HG02588 (cell line): ENCODE results near the gene ZNF69.
"Not testable (repeated sequence)": the region's sequence is repeated elsewhere in the genome, so short reads cannot be mapped to it uniquely, and the experiment has no call there.

Source experiments
- ATAC-seq: cut with Tn5 transposase; IDR thresholded peaks from one replicate; pipeline ENCODE4 v1.9.1; 2021; ENCODE audit warnings: mild to moderate bottlenecking, moderate library complexity; ENCODE audit not compliant: unreplicated experiment

ZNF69 gene

DNA sequence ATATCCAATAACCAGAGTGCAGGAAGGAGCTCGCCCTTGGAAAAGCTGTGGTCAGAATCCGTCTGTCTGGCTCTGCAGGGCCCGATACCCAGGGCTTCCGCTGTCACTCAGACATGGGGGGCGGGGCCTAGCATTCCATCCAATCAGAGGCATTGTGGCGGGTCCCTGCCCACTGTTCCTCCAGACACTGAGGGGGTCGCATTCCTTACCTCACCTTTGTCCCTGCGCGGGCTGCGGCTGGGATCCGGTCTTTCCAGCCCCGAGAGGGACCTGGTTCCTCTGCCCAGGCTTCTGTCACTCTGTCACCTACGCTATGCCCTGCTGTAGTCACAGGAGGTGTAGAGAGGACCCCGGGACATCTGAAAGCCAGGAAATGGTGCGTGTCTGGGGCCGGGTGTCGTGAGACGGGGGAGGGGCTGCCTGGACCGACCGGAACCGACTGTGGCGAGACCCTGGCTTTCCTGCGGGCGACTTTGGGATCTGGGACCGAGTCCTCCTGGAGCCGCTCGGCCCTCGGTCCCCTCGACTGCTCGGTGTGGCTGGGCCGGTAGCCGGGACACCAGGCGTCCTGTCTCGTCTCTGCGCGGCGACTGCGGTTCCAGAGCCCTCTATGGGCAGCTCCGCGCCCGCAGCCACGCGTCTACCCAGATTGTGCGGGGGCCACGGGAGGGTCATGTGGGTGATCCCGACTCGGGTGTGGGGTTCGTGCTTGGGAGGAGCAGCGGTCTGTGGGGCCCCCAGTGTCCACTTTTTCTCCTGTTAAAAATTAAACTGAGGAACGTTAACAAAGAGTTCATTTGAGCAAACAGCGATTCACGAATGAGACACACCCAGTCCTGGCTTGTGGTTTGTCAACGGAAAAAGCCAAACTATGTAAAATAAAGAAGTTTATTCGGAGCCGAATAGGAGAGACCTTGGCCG lies at the start of gene ZNF69:
ZNF69 (plus strand) TSS at position 172 of the 921 bp plus-strand sequence; CDS start at position 314, 142 bp downstream.
- ATAC-seq = peak; percentile 63

DNA sequence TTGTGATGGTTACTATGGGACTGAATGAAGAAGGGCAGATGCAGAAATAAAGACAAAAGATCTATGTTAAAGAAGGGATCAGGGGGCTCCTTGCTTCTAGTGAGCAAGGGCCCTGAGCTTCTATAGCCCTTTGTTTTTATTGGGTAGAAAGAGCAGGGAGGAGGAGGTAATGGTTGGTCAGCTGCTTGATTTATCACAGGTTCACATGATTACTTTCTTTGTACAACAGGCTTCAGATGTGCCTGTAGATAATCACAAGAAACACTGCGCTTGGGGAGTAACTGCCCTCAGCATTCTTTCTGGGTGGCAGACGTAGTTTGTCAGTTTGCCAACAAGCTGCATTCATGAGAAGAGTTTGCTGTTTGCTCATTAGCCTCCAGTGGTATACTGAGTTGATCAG lies 43.9 kb upstream of the ZNF69 start:
- ATAC-seq = no peak

DNA sequence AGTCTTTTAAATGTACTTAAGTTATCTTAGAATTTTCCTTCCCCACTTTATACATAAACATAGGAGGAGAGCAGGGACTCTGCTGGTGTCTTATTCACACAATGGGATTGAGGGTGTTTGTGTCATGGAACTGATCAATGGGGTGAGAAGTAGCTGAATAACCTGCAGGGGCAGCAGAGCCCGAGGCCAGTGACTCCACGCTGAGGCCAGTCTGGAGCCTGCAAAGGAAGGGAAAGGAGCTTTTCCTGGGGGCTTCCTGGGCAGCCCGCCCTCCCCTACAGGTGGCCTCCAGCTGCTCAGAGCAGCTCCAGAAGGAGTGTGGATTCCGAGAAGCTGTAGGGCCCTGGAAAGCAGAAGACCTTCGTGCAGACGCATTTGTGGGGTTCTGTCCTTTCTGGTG lies 40.0 kb upstream of the ZNF69 start:
- ATAC-seq = not testable (repeated sequence)

DNA sequence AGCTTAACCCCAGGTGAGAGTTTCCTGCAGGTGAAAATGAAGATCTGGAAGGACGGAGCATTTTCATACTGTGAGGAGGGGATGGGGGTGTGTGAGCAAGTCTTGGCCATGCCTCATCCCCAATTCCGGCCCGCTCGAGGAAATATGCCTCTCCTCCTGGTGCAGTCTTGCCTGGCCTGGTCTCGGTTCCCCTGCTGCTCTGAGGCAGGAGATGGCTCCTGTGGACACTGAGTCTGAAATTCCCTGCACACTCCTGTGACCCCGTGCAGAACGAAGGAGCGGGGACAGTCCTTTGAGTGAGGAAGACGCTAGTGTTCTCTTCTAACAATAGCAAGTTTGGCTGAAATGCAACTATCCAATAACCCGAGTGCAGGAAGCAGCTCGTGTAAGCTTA lies 39.4 kb upstream of the ZNF69 start:
- peak; percentile 11 for ATAC-seq

DNA sequence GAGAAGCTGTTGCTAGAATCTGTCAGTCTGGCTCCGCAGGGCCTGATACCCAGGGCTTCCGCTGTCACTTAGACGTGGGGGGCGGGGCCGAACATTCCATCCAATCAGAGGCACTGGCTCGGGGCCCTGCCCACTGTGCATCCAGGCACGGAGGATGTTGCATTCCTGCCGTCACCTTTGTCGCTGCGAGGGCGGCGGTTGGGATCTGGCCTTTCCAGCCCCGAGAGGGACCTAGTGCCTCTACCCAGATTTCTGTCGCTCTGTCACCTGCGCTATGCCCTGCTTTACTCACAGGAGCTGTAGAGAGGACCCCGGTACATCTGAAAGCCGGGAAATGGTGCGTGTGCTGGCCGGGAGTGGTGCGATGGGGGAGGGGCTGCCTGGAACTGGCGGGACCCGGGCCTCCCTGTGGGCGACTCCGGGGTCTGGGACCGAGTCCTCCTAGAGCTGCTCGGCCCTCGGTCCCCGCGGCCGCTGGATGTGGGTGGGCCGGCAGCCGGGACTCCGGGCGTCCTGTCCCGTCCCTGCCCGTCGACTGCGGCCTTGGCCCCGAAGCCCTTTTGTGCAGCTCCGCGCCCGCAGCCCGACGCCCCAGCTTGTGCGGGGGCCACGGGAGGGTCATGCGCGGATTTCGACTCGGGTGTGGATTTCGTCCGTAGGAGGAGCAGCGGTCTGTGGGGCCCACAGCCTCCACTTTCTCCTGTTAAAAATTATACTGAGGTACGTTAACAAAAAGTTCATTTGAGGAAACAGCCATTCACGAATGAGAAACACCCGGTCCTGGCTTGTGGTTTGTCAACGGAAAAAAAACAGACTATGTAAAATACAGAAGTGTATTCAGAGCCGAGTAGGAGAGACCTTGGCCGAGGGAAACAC lies 38.8 kb upstream of the ZNF69 start, which contains the start of gene ZNF439:
ZNF439 (plus strand) TSS at position 133 of the 876 bp plus-strand sequence; CDS start at position 275, 142 bp downstream.
- peak; percentile 78 for ATAC-seq

DNA sequence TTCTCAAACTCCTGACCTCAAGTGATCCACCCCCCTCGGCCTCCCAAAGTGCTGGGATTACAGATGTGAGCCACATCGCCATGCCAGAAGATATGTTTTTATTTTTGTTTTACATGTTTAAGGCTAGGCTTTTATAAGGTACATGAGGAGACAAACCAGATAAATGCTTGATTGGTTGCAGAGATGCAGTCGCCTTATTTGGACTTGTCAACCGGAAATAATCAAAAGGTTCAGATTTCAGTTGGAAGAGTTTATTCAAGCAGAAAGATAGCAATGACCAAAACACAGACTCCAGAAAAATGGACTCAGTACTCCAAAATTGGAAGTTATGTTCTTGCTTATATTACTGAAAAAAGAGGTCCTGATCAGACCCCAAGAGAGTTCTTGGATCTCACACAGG lies 37.3 kb upstream of the ZNF69 start:
- not testable (repeated sequence) for ATAC-seq

DNA sequence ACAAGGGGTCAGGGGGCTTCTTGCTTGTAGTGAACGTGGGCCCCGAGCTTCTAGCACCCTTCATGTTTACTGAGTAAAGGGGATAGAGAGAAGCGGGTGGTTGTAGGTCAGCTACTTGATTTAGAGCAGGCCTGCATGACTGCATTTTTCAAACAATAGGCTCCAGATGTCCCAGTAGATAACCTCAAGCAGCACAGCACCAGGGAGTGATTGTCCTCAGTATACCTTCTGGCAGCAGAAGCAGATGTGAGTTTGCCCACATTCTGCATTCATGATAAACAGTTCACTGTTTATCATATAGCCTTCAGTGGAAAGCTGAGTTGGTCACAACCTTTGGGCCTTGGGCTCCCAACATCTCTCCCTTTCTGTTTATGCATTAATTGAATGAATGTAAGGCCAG lies 34.2 kb upstream of the ZNF69 start:
- no peak for ATAC-seq

DNA sequence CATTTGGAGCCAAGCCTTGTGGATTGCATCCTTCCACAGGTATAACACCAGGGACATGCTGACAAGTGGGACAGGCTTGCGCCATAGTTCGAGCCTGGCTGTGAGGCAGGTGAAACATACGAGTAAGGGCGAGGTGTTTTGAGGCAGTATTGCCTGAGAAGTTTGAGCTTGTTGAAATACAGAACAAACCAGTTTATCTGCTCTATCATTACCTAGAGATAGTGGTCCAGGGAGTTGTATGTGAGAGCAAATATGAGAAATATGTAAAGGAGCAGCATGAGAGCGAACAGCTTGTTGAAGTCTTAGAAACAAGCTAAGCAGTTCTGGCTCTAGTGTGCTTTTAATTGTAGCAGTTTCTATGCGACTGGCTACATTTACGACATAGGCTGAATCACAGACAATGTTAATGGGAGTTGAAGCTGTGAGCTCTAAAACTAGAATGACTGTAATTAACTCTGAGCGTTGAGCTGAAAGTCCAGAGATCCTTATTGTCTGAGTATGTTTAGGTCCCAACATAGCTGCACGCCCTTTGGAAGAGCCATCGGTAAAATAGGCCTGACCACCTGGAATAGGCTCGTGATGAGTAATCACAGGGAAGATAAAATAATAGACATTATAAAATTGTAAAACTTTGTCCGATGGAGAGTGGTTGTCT lies 30.9 kb upstream of the ZNF69 start:
- ATAC-seq = no peak

DNA sequence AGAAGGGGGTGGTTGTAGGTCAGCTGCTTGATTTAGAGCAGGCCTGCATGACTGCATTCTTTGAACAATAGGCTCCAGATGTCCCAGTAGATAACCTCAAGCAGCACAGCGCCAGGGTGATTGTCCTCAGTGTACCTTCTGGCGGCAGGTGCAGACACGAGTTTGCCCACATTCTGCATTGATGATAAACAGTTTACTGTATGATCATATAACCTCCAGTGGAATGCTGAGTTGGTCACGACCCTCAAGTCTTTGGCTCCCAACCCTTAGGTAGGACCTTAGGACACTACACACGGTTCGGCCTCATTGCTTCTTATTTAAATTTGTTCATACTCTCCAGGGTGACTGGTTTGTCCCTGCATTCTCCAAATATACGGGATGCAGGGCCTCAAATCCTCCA lies 26.9 kb upstream of the ZNF69 start:
- no peak for ATAC-seq

DNA sequence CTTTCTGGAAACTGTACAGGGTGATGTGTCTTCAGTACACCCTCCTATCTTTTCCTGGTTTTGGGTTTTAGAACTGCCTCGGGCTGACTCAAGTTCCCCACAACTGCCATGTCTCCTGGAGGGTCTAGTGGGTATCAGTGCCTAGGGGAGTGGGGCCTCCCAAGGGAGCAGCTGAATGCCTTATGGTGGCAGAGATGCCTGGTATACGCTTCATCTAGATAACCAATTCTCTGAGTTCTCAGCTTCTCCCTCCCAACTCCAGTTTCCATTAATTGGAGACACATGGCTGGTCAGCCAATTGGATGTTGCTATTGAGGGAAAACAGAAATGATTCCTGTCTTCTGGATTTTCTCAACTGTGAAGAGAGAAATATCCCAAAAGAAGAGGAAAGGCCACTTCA lies 26.3 kb upstream of the ZNF69 start:
- no peak for ATAC-seq

DNA sequence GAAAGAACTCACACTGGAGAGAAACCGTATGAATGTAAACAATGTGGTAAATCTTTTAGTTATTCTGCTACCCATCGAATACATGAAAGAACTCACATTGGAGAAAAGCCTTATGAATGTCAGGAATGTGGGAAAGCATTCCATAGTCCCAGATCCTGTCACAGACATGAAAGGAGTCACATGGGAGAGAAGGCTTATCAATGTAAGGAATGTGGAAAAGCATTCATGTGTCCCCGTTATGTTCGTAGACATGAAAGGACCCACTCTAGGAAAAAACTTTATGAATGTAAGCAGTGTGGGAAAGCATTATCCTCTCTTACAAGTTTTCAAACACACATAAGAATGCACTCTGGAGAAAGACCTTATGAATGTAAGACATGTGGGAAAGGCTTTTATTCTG lies 19.8 kb upstream of the ZNF69 start:
- not testable (repeated sequence) for ATAC-seq

DNA sequence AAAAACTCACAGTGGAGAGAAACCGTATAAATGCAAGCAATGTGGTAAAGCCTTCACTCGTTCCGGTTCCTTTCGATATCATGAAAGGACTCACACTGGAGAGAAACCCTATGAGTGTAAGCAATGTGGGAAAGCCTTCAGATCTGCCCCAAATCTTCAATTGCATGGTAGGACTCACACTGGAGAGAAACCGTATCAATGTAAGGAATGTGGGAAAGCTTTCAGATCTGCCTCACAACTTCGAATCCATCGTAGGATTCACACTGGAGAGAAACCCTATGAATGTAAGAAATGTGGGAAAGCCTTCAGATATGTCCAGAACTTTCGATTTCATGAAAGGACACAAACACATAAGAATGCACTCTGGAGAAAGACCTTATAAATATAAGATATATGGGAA lies 19.4 kb upstream of the ZNF69 start:
- ATAC-seq = no peak

DNA sequence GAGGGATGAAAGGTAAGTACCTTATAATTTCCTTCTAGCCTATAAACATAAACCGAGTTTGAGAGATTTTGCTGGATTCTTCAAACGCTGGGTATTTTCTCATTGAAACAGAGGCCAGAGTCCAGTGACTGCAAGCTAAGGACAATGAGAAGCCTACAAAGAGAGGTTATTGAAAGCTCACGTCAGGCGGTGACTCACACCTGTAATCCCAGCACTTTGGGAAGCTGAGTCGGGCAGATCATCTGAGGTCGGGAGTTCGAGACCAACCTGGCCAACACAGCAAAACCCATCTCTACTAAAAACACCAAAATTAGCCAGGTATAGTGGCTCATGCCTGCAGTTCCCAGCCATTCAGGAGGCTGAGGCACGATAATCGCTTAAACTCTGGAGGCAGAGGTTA lies 15.0 kb upstream of the ZNF69 start:
- ATAC-seq = no peak

DNA sequence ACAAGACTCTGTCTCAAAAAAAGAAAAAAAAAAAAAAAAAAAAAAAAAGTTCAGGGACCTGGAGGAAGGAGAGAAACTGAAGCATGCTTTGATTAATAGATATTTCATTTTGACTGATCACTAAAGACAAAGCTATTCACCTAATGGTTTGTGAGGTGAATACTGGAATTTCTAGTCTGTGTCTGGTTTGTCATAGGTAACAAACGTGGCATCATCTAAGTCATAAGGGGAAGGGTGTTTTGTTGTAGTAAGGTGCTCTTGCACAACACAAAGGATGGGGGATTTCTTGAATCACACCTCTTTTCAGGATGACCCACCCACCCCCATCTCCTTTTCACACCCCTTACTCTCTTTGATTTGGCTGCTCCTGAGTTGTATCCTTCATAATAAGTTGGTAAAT lies 13.8 kb upstream of the ZNF69 start:
- no peak for ATAC-seq

DNA sequence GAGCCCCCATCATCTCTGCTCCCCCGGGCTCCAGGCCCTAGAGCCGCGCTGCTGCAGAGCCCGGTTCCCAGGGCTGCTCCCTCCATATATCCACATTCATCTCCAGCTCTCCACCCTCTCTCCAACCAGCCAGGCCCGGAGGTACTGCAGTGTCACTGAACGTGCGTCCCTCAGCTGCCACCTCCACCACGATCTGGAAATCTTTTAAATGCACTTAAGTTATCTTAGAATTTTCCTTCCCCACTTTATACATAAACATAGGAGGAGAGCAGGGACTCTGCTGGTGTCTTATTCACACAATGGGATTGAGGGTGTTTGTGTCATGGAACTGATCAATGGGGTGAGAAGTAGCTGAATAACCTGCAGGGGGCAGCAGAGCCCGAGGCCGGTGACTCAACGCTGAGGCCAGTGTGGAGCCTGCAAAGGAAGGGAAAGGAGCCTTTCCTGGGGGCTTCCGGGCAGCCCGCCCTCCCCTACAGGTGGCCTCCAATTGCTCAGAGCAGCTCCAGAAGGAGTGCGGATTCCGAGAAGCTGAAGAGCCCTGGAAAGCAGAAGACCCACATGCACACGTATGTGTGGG lies 7.8 kb upstream of the ZNF69 start:
- not testable (repeated sequence) for ATAC-seq

DNA sequence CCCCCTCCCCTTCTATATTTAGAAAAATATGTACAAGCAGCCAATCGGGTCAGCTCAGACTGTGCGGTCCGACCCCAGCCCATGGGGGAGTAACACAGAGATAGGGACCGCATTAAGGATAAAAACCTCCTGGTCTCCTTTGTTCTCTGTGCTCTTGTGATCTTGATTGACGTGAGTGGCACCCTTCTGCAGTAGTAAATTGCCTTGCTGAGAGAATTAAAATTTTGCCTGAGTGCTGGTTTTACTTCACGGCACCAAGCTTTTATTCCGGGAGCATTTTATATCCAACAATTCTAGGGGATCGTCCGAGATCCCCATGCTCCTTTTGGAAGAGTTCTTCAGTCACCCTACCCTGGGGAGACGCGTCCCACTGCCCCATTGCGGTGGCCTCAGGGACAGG lies 7.0 kb upstream of the ZNF69 start:
- no peak for ATAC-seq

DNA sequence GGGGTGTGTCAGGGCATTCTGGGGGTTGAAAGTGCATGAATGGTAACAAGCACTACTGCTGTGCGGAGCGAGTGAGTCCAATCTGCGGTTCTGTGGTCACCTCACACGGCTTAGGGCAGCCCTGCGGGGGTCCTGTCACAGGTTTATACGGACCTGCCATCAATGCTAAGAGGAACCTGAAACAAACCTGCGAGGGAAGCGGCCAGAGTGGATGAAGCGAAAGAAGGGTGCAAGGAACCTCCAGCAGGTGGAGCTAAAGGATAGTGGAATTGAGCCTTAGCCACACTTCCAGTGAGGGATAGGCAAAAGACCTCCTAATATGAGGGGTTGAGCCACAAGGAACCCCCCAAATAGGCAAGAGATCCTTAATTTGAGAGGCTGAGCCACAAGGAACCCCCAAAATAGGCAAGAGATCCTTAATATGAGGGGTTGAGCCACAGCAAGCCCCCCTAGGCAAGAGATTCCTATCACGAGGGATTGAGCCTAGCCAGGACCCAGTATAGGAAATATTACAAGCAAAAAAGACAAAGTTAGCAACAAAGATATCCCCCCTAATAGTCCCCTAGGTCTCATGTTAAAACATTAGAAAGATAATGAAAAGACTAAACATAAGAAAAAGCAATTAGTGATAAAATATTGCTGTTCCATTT lies 6.3 kb upstream of the ZNF69 start:
- no peak for ATAC-seq

DNA sequence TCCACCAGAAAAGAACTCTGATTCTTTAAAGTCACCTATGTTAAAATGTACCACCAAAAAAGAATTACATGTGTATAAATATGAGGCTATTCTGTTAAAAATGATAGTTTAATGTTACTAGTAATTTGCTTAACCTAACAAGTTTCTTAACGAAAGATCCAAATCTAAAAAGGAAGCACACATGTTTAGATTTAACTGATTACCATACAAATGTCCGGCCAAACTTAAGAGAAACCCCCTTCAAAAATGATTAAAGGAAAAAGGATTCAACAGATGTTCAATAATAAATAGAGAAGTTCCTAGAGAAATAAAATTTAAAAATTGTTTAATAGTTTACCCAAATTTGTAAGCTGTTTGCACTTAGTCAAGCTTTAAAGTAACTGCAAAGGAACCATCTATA lies 5.0 kb upstream of the ZNF69 start:
- ATAC-seq = no peak

DNA sequence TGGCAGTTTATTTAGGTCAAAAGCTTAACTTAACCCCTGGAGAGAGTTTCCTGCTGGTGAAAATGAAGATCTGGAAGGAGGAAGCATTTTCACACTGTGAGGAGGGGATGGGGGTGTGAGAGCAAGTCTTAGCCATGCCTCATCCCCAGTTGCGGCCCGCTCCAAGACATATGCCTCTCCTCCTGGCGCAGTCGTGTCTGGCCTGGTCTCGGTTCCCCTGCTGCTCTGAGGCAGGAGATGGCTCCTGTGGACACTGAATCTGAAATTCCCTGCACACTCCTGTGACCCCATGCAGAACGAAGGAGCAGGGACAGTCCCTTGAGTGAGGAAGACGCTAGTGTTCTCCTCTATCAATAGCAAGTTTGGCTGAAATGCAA lies 360 bp upstream of the ZNF69 start:
- peak; percentile 16 for ATAC-seq

DNA sequence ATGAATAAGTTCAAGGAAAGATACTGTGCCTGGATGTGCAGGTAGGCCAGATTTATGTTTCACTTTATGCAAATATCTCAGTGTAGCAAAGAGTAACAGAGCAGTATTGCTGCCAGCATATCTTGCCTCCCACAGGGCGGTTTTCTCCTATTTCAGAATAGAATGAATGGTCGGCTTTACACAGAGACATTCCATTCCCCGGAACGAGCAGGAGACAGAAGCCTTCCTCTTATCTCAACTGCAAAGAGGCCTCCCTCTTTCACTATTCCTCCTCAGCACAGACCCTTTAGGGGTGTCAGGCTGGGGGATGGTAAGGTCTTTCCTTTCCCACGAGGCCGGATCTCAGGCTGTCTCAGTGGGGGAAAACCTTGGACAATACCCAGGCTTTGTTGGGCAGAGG lies 2.3 kb downstream of the ZNF69 start:
- ATAC-seq = not testable (repeated sequence)
